Stomach (tissue), 4 donors: ENCODE results near the gene KLK10.

Experiments
- EP300 ChIP-seq: sonication (generic); formaldehyde crosslinking; IDR thresholded peaks from one replicate; pipeline ENCODE4 v1.6.1; 2017; ENCODE audit warnings: antibody characterized with exemption
- POLR2A ChIP-seq, 4 donors: fragments of 450-650 bp; IDR thresholded peaks; one replicate each; pipeline ENCODE4 v1.6.1; 2016; ENCODE audit warnings: antibody characterized with exemption in 4 of 4, control low read depth in 2 of 4, mild to moderate bottlenecking in 1 of 4, moderate library complexity in 1 of 4
- TF ChIP-seq, protein P1 (sequence below), 7 experiments: fragments of 450-650 bp in 4 of 7; fragments of 200-600 bp in 3 of 7; sonication (generic) in 3 of 7; IDR thresholded peaks; one replicate each; pipeline ENCODE4 v1.5.1; 2016 to 2019; ENCODE audit warnings: antibody characterized with exemption in 7 of 7, control low read depth in 2 of 7, mild to moderate bottlenecking in 1 of 7

DNA sequence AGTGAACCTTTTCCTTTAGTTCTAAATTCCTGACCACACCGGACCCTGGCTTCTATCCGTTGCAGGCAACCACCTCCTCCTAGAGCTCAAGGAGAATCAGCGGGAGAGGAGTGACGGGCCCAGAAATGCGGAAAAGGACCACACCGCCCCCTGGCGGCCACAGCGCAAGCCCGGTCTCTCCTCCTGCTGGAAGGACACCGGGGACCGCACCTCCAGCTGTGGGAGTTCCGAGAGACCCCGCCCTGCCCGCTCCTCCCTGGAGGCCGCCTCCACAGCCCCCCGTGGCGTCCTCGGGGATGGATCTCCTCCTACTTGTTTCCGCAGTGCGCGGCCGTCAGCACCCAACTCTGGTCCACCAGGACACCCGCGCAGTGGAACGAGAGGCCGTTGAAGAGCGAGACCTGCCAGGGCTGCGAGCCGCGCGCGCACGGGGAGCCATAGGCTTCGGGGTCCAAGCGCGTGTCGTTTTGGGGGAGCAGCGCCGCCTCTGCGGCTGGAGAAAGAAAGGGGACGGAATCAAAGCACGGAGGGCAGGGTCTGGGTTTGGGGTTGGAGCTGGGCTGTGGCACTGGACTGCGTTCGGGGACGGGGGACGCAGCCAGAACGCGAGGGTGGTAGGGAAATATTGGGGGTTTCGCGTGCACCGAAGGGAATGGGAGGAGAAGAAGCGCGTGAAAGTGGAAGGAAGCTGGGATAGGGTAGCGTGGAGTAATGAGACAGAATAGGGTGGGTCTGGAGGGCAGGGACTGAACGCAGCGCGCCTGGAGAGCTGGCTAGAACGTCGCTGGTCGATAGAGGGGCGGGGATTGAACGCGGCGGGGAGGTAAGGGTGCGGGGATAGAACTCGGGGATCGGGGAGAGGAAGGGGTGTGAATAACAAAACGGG, 2.5 kb downstream of the KLK10 start:
- TF ChIP-seq, protein P1, sequence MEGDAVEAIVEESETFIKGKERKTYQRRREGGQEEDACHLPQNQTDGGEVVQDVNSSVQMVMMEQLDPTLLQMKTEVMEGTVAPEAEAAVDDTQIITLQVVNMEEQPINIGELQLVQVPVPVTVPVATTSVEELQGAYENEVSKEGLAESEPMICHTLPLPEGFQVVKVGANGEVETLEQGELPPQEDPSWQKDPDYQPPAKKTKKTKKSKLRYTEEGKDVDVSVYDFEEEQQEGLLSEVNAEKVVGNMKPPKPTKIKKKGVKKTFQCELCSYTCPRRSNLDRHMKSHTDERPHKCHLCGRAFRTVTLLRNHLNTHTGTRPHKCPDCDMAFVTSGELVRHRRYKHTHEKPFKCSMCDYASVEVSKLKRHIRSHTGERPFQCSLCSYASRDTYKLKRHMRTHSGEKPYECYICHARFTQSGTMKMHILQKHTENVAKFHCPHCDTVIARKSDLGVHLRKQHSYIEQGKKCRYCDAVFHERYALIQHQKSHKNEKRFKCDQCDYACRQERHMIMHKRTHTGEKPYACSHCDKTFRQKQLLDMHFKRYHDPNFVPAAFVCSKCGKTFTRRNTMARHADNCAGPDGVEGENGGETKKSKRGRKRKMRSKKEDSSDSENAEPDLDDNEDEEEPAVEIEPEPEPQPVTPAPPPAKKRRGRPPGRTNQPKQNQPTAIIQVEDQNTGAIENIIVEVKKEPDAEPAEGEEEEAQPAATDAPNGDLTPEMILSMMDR (IDR thresholded peaks at IDR 0.05), result peak in 5 of 7 experiments; percentile 31 to 81 (median 66)
- TF ChIP-seq POLR2A (IDR thresholded peaks at IDR 0.05) (no peak), EP300 (no peak)
